ENCODE results near the gene ATXN1. TPM values are rescaled to one million over a fixed set of nuclear protein-coding genes. Genes with fewer than 3 reads are reported as not detected.
"Not testable (repeated sequence)": the region's sequence is repeated elsewhere in the genome, so short reads cannot be mapped to it uniquely, and the experiment has no call there.

ATXN1 gene
- total RNA-seq, 2 donors from 2014 or later = 34.6 to 36.7 TPM

GRCh38 chr6:16269442-16270070 lies 491.7 kb downstream of the ATXN1 start:
- ATAC-seq; intact Hi-C loops (cut with DNase I): not testable (repeated sequence)

GRCh38 chr6:16267428-16268263 lies 493.6 kb downstream of the ATXN1 start:
- ATAC-seq (no peak), DNase-seq (no peak)
- intact Hi-C loops (cut with DNase I) = no loop called here

More at GRCh38 chr6:16269442-16270070, 491.7 kb downstream of the ATXN1 start:
- not testable (repeated sequence) for DNase-seq

DNA sequence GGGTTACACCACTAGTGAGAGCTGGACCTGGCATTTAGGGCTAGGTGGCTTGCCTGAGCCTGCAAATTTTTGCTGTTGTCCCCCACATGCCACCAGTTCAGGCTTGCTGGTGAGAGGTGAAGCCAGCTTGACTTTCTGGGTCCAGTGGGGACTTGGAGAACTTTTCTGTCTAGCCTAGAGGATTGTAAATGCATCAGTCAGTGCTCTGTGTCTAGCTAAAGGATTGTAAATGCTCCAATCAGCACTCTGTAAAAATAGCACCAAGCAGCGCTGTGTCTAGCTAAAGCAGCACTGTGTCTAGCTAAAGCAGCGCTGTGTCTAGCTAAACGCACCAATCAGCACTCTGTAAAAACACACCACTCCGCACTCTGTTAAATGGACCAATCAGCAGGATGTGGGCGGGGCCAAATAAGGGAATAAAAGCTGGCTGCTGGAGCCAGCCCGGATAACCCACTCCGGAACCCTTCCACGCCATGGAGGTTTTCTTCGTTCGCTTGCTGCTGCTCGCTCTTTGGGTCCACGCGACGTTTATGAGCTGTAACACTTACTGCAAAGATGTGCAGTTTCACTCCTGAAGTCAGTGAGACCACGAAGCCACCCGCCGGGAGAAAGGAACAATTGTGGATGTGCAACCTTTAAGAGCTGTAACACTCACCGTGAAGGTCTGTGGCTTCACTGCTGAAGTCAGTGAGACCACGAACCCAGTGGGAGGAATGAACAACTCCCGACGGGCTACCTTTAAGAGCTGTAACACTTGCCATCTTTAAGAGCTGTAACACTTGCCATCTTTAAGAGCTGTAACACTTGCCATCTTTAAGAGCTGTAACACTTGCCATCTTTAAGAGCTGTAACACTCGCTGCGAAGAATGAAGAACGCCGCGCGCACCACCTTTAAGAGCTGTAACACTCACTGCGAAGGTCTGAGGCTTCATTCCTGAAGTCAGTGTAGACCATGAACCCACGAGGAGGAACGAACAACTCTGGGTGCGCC lies 495.6 kb downstream of the ATXN1 start:
- DNase-seq (no peak), ATAC-seq (peak in 1 of 2 donors; percentile 55)
- intact Hi-C loops (cut with DNase I) = no loop called here

GRCh38 chr6:16264785-16265184 lies 496.5 kb downstream of the ATXN1 start:
- ATAC-seq (no peak), DNase-seq (no peak)
- intact Hi-C loops (cut with DNase I) = no loop called here

- ATAC-seq; DNase-seq; intact Hi-C loops (cut with DNase I): not testable (repeated sequence)
Measured at GRCh38 chr6:16263464-16264099, 497.7 kb downstream of the ATXN1 start.

DNA sequence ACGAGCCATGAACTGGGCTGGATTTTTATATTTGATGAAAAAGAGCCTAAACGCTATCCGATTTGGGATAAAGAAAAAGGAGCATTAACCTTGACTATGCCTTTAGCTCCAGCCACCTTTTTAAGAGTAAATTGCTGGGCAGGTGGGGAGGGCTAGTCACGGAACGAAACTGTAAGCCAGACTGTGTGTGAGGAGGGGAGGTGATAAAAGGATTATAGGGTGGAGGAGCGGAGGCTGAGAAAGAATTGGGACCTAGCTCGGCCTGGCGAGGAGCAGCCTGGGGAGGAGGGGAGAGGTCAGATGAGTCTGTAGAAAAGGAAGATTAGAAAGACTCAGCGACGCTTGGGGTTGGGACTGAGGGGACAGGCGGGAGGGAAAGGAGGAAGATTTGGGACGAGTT lies 498.5 kb downstream of the ATXN1 start:
- ATAC-seq; intact Hi-C loops (cut with DNase I); DNase-seq: not testable (repeated sequence)

DNA sequence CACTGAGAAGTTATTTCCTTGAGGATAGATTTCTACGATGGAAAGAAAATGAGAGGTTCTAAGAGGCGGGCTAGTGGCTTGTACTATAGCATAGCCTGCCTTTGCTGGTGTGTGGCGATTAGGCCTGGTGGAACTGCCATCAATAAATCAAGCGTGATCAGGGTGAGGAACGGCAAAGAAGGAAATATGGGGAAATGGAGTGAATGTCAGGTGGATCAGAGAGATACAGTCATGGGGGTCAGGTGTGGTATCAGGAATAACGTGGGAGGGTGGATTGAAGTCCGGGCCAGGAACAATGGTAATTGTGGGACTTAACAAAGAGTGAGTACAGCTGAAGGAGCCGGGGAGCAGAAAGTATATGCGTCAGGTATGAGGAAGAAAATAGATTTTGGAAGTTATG lies 500.7 kb downstream of the ATXN1 start:
- intact Hi-C loops (cut with DNase I); DNase-seq; ATAC-seq: not testable (repeated sequence)

DNA sequence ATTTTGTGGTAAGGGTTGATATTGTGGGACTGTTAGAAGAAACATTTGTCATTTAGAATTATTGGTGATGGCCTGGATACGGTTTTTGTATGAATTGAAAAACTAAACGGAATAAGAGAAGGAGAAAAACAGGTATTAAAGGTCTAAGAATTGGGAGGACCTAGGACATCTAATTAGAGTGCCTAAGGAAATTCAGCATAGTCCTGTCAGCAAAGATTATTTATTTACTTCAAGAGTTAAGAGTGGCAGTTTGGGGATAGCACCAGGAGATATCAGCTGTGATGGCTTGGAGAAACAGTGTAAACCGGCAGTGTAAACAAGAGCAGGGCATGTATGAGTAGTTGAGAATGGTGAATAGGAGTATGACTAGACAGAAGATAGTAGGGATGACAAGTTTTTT lies 501.7 kb downstream of the ATXN1 start:
- not testable (repeated sequence) for DNase-seq

GRCh38 chr6:16258709-16259075 lies 502.6 kb downstream of the ATXN1 start:
- ATAC-seq = no peak
- intact Hi-C loops (cut with DNase I) = no loop called here

More for the DNA sequence above, 501.7 kb downstream of the ATXN1 start:
- ATAC-seq; intact Hi-C loops (cut with DNase I): not testable (repeated sequence)

GRCh38 chr6:16257999-16258708 lies 503.1 kb downstream of the ATXN1 start:
- intact Hi-C loops (cut with DNase I) = no loop called here
- DNase-seq (no peak), ATAC-seq (peak; percentile 86 to 93)

More at GRCh38 chr6:16258709-16259075, 502.6 kb downstream of the ATXN1 start:
- no peak for DNase-seq

- DNase-seq = no peak
- ATAC-seq = no peak
- intact Hi-C loops (cut with DNase I) = no loop called here
Measured at GRCh38 chr6:16256781-16257180, 504.5 kb downstream of the ATXN1 start.

- intact Hi-C loops (cut with DNase I) = no loop called here
- no peak for DNase-seq
- ATAC-seq = no peak
Measured at GRCh38 chr6:16254535-16254934, 506.7 kb downstream of the ATXN1 start.

DNA sequence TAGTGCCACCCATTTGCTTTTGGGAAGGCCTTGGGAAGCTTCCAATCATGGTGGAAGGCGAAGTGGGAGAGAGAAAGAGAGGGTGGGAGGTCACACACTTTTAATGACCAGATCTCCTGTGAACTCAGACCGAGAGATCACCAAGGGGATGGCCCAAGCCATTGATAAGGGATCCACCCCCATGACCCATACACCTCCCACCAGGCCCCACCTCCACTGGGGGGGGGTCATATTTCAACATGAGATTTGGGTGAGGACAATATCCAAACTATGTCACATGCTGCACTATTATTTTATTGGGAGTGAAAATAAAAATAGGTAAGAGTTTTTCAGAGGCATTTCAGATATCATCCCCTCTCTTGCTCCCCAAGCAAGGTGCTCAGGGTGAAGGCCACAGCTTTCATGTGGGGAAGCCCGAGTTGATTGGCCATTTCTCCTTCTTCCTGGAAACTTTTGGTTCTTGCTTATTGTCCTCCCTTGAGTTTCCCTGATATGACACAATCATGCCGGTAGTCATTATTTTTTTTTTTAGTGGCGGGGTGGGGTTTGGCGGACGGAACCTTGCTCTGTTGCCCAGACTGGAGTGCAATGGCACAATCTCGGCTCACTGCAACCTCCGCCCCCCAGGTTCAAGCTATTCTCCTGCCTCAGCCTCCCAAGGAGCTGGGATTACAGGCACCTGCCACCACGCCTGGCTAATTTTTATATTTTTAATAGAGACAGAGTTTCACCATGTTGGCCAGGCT lies 507.7 kb downstream of the ATXN1 start:
- no peak for ATAC-seq
- intact Hi-C loops (cut with DNase I) = no loop called here
- DNase-seq = no peak

DNA sequence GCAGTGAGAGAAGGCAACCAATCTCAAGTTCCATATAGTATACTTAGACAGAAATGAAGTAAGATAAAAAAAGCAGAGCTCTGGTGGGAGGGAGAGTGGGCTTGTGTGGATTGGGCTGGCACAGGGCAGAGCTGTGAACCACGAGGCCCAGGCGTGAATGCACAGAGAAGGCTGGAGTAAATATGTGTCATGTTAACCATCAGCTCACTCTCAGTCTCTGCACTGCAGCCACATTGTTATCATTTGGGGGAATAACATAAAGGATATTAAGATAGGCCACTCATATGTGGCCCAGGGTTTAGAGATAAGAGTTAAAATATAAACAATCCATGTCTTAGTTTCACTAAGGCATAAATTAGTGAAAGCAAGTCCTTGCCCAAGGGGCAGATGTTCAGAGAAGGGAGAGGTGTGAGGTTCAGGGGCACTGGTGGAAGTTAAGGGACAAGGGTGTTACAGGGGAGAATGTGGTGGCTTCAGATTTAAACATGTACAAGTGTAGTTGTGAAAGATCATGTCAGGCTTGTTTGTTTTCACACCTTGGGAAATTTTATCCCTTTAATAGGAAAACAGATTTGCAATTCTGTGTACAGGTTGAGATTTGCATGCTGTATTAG lies 508.5 kb downstream of the ATXN1 start:
- ATAC-seq (no peak), DNase-seq (no peak)
- intact Hi-C loops (cut with DNase I) = no loop called here

DNA sequence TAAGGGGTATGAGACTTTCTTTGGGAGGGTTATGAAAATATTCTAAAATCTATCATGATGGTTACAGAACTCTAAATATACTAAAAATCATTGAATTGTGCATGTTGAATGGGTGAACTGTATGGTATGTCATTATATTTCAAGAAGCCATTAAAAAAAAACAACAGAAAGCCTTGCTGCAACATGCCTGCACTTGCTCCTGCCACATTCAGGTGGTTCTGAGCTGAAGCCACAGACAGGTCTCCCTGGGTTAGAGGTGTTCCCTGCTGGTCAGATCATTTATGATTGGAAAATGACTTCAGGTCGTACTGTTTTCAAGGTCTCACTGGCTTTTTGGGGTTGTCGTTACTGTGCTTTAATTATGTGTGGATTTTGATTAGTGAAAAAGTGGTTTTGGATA lies 509.6 kb downstream of the ATXN1 start:
- intact Hi-C loops (cut with DNase I) = no loop called here
- no peak for DNase-seq
- no peak for ATAC-seq

- intact Hi-C loops (cut with DNase I) = no loop called here
- ATAC-seq (no peak), DNase-seq (no peak)
Measured at GRCh38 chr6:16249971-16250370, 511.3 kb downstream of the ATXN1 start.
